Loucy (cell line): Measurements from ENCODE around the gene DAPK1.

Experiments
- H2AFZ ChIP-seq: fragments of 200-600 bp; sonication (generic); 2 replicates; pipeline ENCODE4 v1.6.0; 2016; ENCODE audit warnings: antibody characterized with exemption, mild to moderate bottlenecking, low read length, moderate library complexity
- H3F3A ChIP-seq: fragments of 200-600 bp; 2 replicates; pipeline ENCODE4 v1.6.0; 2016; ENCODE audit warnings: antibody characterized with exemption, low read depth, mild to moderate bottlenecking
- H3K27me3 ChIP-seq: fragments of 200-600 bp; sonication (generic); 2 replicates; pipeline ENCODE4 v1.6.1; 2014; ENCODE audit warnings: low read length, mild to moderate bottlenecking; ENCODE audit not compliant: insufficient read depth, poor library complexity, severe bottlenecking
- H3K36me3 ChIP-seq: fragments of 200-600 bp; sonication (generic); 2 replicates; pipeline ENCODE4 v1.6.1; 2016; ENCODE audit warnings: low read length; ENCODE audit not compliant: insufficient read depth
- H3K4me1 ChIP-seq: fragments of 200-600 bp; sonication (generic); 2 replicates; pipeline ENCODE4 v1.5.1; 2014; ENCODE audit warnings: low read length, mild to moderate bottlenecking; ENCODE audit not compliant: insufficient read depth, poor library complexity, severe bottlenecking
- H3K4me2 ChIP-seq: fragments of 200-600 bp; sonication (generic); 2 replicates; pipeline ENCODE4 v1.6.0; 2014; ENCODE audit warnings: antibody characterized with exemption, low read length, low read depth, mild to moderate bottlenecking; ENCODE audit not compliant: poor library complexity, severe bottlenecking
- H3K4me3 ChIP-seq: fragments of 200-600 bp; sonication (generic); 2 replicates; pipeline ENCODE4 v1.5.1; 2014; ENCODE audit warnings: low read length, mild to moderate bottlenecking, mixed read lengths; ENCODE audit not compliant: poor library complexity, severe bottlenecking
- H3K79me2 ChIP-seq: fragments of 200-600 bp; sonication (generic); 2 replicates; pipeline ENCODE4 v1.6.1; 2014; ENCODE audit warnings: low read length; ENCODE audit not compliant: insufficient read depth
- H3K9ac ChIP-seq: fragments of 200-600 bp; sonication (generic); 2 replicates; pipeline ENCODE4 v1.6.0; 2014; ENCODE audit warnings: mild to moderate bottlenecking, low read depth, low read length, moderate library complexity; ENCODE audit not compliant: poor library complexity, severe bottlenecking
- H3K9me2 ChIP-seq: fragments of 200-600 bp; sonication (generic); replicated peaks from 2 replicates; pipeline ENCODE4 v1.6.1; 2016; ENCODE audit warnings: low read depth, low read length, mixed read lengths
- H3K9me3 ChIP-seq: fragments of 200-600 bp; sonication (generic); 2 replicates; pipeline ENCODE4 v1.6.1; 2014; ENCODE audit warnings: mild to moderate bottlenecking, antibody characterized with exemption, low read length, low read depth; ENCODE audit not compliant: insufficient read depth
- H4K20me1 ChIP-seq: fragments of 200-600 bp; sonication (generic); 2 replicates; pipeline ENCODE4 v1.6.0; 2014; ENCODE audit warnings: antibody characterized with exemption, low read length, mild to moderate bottlenecking; ENCODE audit not compliant: insufficient read depth, poor library complexity, severe bottlenecking
- EZH2phosphoT487 ChIP-seq: fragments of 200-600 bp; IDR thresholded peaks from 2 replicates; pipeline ENCODE4 v1.6.1; 2018; ENCODE audit warnings: antibody characterized with exemption, mild to moderate bottlenecking, moderate library complexity, borderline replicate concordance
- TF ChIP-seq, protein P1 (sequence below): fragments of 200-600 bp; sonication (generic); conservative IDR thresholded peaks from 2 replicates; pipeline ENCODE4 v1.5.1; 2014; ENCODE audit warnings: mild to moderate bottlenecking, antibody characterized with exemption, low read length

DAPK1 gene

DNA sequence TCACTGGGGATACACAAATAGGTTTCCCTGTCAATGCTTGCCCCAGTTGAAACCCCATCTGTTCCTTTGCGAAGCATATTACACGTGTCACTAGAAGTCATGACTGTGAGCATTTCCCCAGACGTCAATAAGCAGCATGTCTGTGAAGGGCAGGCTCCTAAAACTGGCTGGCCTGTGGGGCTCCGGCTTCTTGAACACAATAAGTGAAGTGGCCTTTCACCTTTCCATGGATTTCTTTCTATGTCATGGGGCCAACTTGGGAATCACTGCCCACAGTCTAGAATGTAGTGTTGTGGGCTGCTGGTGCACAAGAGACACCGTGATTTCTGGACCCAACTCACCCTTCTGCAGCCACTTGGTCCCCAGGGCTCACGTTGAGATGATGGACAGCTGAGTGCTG is 167.8 kb downstream of the DAPK1 start:
- Histone ChIP-seq H3F3A (no peaks in the 10 kb centered on the region), H3K27me3 (no peaks in the 10 kb centered on the region), H3K9me2 (no peaks in the 10 kb centered on the region), H3K9ac (no peak overlapping the region), H3K4me1 (no peaks in the 10 kb centered on the region), H4K20me1 (no peaks in the 10 kb centered on the region), H2AFZ (no peak overlapping the region), H3K4me2 (no peak overlapping the region), H3K79me2 (no peaks in the 10 kb centered on the region), H3K4me3 (no peak overlapping the region), H3K36me3 (no peaks in the 10 kb centered on the region), H3K9me3 (no peaks in the 10 kb centered on the region)
- TF ChIP-seq EZH2phosphoT487, result no peak
- TF ChIP-seq, protein P1, sequence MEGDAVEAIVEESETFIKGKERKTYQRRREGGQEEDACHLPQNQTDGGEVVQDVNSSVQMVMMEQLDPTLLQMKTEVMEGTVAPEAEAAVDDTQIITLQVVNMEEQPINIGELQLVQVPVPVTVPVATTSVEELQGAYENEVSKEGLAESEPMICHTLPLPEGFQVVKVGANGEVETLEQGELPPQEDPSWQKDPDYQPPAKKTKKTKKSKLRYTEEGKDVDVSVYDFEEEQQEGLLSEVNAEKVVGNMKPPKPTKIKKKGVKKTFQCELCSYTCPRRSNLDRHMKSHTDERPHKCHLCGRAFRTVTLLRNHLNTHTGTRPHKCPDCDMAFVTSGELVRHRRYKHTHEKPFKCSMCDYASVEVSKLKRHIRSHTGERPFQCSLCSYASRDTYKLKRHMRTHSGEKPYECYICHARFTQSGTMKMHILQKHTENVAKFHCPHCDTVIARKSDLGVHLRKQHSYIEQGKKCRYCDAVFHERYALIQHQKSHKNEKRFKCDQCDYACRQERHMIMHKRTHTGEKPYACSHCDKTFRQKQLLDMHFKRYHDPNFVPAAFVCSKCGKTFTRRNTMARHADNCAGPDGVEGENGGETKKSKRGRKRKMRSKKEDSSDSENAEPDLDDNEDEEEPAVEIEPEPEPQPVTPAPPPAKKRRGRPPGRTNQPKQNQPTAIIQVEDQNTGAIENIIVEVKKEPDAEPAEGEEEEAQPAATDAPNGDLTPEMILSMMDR, result no peak

DNA sequence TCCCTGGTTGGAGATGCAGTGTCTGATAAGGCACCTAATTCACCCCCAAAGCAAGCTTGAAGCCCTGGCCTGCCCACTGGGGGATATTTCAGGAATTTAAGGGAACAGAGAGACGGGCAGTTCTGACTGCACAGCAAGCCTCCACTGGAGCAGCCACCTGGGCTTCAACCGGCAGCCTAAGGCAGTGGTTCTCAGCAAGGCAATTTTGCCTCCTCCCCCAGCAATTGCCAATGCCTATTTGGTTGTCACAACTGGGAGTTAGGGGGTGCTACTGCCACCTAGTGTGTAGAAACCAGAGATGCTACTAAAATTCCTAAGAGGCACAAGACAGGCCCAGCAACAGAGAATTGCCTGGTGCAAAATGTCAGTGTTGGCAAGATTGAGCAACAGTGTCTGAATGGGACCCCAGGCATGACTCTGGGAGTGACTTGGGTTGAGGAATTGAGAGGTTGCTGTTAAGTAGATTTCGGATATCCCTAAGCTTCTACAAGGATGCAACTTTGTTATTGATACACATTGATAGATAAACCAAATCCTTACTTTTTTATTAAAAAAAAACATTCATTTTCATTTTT is 169.6 kb downstream of the DAPK1 start:
- H3K9me3 ChIP-seq, result no peaks in the 10 kb centered on the region
- H2AFZ ChIP-seq, result no peak overlapping the region
- H3K36me3 ChIP-seq, result no peaks in the 10 kb centered on the region
- H3K9me2 ChIP-seq, result no peaks in the 10 kb centered on the region
- TF ChIP-seq EZH2phosphoT487, result no peak
- TF ChIP-seq, protein P1, result peak; percentile 64
- no peak overlapping the region for H3K4me2 ChIP-seq
- H4K20me1 ChIP-seq, result no peaks in the 10 kb centered on the region
- no peaks in the 10 kb centered on the region for H3F3A ChIP-seq
- no peaks in the 10 kb centered on the region for H3K27me3 ChIP-seq
- no peaks in the 10 kb centered on the region for H3K4me1 ChIP-seq
- H3K79me2 ChIP-seq, result no peaks in the 10 kb centered on the region
- H3K9ac ChIP-seq, result no peak overlapping the region
- no peak overlapping the region for H3K4me3 ChIP-seq

DNA sequence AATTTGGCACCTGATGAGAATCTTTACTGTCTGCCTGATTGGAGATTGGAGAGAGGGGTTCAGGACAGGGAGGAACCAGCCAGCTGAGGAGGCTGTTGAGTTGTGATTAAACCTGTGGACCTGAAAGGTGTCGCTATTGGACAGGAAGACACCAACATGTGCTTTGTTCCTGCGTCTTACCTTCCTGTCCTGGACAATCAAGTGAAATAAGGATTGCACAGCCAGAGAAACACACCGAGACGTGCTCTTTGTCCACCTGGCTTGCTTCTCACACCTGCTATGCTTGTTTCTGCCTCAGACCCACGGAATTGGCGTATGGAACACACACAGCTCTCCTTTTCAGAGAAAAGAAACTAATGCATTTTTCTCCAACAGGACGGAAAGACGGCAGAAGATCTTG is 170.6 kb downstream of the DAPK1 start:
- H3K4me3 ChIP-seq, result no peak overlapping the region
- no peak overlapping the region for H3K9ac ChIP-seq
- TF ChIP-seq EZH2phosphoT487, result no peak
- TF ChIP-seq, protein P1, result no peak
- H3F3A ChIP-seq, result no peaks in the 10 kb centered on the region
- H3K36me3 ChIP-seq, result no peaks in the 10 kb centered on the region
- H3K9me3 ChIP-seq, result no peaks in the 10 kb centered on the region
- no peak overlapping the region for H3K4me2 ChIP-seq
- no peaks in the 10 kb centered on the region for H3K9me2 ChIP-seq
- no peaks in the 10 kb centered on the region for H3K4me1 ChIP-seq
- H4K20me1 ChIP-seq, result no peaks in the 10 kb centered on the region
- H3K79me2 ChIP-seq, result no peaks in the 10 kb centered on the region
- no peak overlapping the region for H2AFZ ChIP-seq
- no peaks in the 10 kb centered on the region for H3K27me3 ChIP-seq
